Activated T-cell treated with anti-CD3 and anti-CD28 coated beads, Interleukin-2, amount 50 U/mL, for 24 hours (primary cell): ENCODE data around the gene VSX2.

Experiments used
- DNase-seq: peaks from one replicate; pipeline ENCODE4 v3.0.0-alpha.2; 2020
- H3K27ac Mint-ChIP-seq: 2 replicates; pipeline ENCODE4 v1.8.0; 2020; ENCODE audit warnings: mild to moderate bottlenecking, mixed read lengths
- H3K27me3 Mint-ChIP-seq: 2 replicates; pipeline ENCODE4 v1.8.0; 2020; ENCODE audit warnings: mixed read lengths
- H3K36me3 Mint-ChIP-seq: 2 replicates; pipeline ENCODE4 v1.8.0; 2020; ENCODE audit warnings: low read depth, mixed read lengths
- H3K4me1 Mint-ChIP-seq: 2 replicates; pipeline ENCODE4 v1.8.0; 2020; ENCODE audit warnings: low read depth, mixed read lengths
- H3K4me3 Mint-ChIP-seq: 2 replicates; pipeline ENCODE4 v1.8.0; 2020; ENCODE audit warnings: mild to moderate bottlenecking, moderate library complexity, mixed read lengths
- H3K9me3 Mint-ChIP-seq: 2 replicates; pipeline ENCODE4 v1.8.0; 2020; ENCODE audit warnings: mixed read lengths

VSX2 gene

DNA sequence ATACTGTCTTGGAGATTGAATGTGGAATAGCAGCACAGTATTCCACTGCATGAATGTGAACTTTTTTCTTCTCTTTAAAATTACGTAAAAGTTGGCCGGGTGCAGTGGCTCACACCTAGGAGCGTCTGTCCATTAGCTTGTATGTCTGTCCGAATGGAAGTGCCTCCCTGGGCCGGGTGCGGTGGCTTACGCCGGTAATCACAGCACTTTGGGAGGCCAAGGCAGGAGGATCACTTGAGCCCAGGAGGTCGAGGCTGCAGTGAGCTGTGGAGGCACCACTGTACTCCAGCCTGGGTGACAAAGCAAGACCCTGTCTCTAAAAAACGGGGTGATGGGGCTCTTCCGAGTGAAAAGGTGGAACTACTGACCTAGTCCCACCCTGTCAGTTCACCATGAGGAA lies 22.6 kb upstream of the VSX2 start:
- H3K4me3 Mint-ChIP-seq = no peak overlapping the region
- peaks cover 25% of the 10 kb centered on the region for H3K27me3 Mint-ChIP-seq
- DNase-seq = no peak
- H3K36me3 Mint-ChIP-seq = no peaks in the 10 kb centered on the region
- H3K4me1 Mint-ChIP-seq = peaks cover 6% of the 10 kb centered on the region
- no peaks in the 10 kb centered on the region for H3K9me3 Mint-ChIP-seq
- no peak overlapping the region for H3K27ac Mint-ChIP-seq

DNA sequence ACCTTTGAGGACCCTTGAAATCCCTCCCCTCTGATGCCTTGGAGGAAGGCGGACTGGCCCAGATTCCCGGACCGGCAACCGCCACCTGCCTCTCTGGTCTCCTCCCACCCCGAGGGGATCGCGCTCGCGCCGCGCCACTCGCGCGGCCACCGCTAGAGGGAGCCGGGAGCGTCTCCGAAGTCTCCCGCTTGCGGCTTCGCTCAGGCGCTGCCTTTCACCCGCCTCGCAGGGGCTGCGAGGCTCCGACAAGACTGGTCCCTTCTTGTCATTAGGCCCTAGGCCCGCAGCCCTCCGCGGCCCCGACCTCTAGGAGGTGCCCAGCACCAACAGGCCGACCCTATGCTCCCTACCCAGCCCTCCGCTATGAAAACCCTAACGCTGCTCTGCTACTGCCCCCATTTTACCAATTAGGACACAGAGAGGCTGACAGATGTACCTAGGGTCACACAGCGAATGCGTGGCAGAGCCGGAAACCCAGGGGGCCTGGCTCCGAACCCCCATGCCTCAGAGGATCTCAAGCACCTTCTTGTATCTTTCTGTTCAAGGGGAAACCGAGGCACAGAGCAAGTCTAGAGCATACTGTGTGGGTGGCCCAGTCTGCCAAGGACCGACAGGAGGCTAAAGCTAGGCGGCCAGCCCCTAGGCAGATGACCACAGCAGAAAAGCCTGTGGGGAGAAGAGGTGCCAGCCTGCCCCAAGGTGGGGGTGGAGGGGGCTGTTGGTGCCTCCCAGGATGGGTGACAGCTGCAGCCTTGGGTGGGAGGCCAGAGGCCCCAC lies 21.4 kb upstream of the VSX2 start:
- peaks cover 28% of the 10 kb centered on the region for H3K27me3 Mint-ChIP-seq
- peak; percentile 88 for DNase-seq
- H3K36me3 Mint-ChIP-seq = no peaks in the 10 kb centered on the region
- peaks cover 6% of the 10 kb centered on the region for H3K4me1 Mint-ChIP-seq
- H3K9me3 Mint-ChIP-seq = no peaks in the 10 kb centered on the region
- no peak overlapping the region for H3K27ac Mint-ChIP-seq
- peak overlapping the region; percentile 47 for H3K4me3 Mint-ChIP-seq

DNA sequence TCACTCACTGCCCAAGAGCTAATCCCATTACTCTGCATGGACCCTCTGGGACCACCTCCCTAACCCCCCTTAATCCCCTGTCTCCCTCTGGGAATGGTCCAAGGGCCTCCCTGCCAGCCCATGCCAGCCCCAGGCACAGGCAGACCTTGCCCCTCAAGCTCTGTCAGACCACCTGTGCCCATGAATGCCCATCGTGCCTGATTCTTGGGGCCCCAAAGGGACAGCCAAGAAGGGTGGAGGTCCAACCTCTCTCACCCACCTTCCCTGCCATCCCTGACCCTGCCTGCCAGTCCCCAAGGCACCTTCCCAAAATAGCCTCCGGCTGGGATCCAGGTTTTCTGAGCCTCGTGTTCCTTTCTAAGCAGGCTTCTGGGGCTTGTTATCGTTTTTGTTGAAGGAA lies 20.8 kb upstream of the VSX2 start:
- Mint-ChIP-seq H3K27ac (no peak overlapping the region), H3K36me3 (no peaks in the 10 kb centered on the region), H3K9me3 (no peaks in the 10 kb centered on the region), H3K4me1 (peaks cover 6% of the 10 kb centered on the region), H3K27me3 (peaks cover 28% of the 10 kb centered on the region), H3K4me3 (no peak overlapping the region)
- DNase-seq = no peak

DNA sequence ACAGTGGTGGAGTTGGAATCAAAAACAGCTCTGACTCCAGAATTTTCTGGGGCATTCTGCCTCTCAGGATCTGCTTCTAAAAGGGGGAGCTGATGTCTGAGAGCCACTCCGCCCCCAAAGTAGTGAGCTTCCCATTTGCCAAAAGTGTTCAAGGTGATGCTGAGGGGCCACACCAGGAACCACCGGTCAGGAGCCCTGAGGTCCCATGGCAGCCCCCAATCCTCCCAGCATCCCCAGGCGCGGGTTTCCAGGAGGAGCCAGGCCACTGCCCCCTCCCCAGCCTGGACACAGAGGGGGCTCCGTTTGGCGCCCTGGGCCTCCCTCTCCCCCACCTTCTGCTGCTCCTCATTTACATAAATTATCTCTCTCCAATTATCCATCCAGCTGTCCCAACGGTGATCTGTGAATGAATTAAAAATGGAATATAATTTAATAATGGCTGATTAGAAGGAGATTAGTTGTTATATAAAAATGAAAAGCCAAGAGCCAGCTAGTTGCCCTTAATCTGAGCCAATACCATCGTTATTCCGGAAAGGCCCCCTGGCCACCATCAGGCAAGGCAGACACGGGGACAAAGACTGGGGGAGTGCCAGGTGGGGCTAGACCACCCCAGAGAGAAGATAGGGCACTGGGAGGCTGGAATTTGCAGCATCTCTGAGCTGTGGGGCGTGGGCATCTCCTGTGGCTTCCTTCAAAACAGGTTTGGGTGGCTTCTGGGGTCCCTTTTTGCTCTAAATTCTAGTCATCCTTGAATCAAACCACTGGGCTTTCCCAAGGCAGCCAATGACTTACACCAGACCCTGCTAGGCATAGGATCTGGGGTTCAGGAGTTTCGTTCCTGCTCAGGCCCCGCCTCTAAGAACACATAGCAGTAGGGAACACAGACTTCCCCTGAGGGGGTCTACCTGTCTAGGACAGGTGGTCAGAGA lies 19.7 kb upstream of the VSX2 start:
- Mint-ChIP-seq H3K36me3 (no peaks in the 10 kb centered on the region), H3K9me3 (no peaks in the 10 kb centered on the region), H3K4me1 (peaks cover 6% of the 10 kb centered on the region), H3K27me3 (peaks cover 33% of the 10 kb centered on the region), H3K4me3 (no peak overlapping the region), H3K27ac (no peak overlapping the region)
- DNase-seq = no peak

DNA sequence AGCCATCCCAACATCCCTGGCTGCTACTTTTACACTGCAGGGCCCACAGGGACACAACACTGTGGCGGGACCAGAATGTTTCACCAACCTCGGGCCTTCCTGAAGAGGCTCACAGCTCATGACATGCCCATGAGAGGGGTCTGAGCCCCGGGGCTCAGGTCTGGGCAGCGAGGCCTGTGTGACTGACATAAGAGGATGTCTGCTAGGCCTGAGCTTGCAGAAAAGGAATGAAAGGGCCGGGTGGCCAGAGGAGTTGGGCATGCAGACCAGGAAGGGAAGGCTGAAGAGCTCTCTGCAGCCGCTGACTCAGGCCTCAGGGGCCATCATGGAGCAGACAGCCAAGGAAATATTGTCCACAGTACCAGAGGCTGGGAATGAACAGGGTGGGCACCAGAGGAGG lies 18.3 kb upstream of the VSX2 start:
- Mint-ChIP-seq H3K27ac (no peak overlapping the region), H3K36me3 (no peaks in the 10 kb centered on the region), H3K4me3 (no peak overlapping the region), H3K9me3 (no peaks in the 10 kb centered on the region), H3K27me3 (peaks cover 36% of the 10 kb centered on the region), H3K4me1 (peaks cover 6% of the 10 kb centered on the region)
- no peak for DNase-seq

DNA sequence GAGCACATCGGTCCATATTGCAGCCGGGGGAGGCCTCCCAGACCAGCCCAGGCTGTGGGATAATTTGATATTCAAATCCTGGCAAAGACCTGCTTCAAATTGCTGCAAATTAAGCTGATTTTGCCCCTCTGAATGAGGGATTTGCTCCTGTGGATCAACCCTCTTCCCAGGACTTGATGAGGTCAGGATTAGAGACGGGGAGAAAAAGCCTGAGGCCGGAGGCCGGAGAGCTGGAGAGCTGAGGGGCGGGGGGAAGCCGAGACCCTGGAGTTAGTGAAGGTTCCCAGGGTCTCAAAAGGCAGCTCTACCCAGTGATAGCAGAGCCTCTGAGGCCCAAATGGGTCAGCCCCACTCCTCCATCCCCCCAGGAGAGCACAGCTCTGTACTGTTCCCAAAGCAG lies 17.5 kb upstream of the VSX2 start:
- H3K36me3 Mint-ChIP-seq = no peaks in the 10 kb centered on the region
- H3K4me1 Mint-ChIP-seq = peaks cover 6% of the 10 kb centered on the region
- peaks cover 34% of the 10 kb centered on the region for H3K27me3 Mint-ChIP-seq
- H3K9me3 Mint-ChIP-seq = no peaks in the 10 kb centered on the region
- H3K4me3 Mint-ChIP-seq = no peak overlapping the region
- H3K27ac Mint-ChIP-seq = no peak overlapping the region
- no peak for DNase-seq

DNA sequence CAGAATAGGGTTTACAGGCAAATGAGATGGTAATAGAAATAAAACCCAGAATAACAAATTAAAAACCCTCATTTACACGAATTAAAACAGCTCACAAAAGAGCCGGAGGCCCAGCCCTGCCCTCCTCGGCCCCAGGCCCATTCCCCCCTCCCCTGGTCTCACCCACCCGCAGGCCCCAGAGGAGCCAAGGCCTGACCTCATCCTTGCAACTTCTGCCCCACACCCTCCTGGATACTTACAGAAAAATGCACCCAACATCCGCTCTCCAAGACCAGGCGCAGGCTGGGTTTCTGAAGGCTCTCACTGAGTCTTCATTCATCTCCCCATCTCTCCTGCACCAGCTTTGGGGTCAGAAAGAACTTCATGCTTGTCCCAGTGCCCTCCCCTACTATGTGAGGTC lies 16.2 kb upstream of the VSX2 start:
- no peak for DNase-seq
- no peak overlapping the region for H3K27ac Mint-ChIP-seq
- H3K4me3 Mint-ChIP-seq = no peak overlapping the region
- no peaks in the 10 kb centered on the region for H3K36me3 Mint-ChIP-seq
- no peaks in the 10 kb centered on the region for H3K9me3 Mint-ChIP-seq
- H3K27me3 Mint-ChIP-seq = peaks cover 34% of the 10 kb centered on the region
- H3K4me1 Mint-ChIP-seq = peaks cover under 1% of the 10 kb centered on the region

DNA sequence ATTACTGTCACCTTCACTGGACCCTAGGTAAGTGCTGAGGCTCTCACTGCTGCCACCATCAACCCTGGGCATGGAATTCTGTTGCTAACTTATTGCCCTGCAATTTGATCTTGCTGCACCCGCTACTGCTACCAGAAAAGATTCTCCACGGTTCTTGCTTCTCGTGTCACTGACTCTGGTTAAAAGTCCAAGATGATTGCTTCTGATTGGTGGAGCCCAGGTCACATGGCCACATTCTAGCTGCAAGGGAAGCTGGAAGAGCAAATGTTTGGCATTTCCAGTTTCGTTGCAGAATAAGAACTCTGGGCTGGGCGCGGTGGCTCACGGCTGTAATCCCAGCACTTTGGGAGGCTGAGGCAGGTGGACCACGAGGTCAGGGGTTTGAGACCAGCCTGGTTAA lies 7.5 kb upstream of the VSX2 start:
- H3K4me1 Mint-ChIP-seq = no peaks in the 10 kb centered on the region
- no peak overlapping the region for H3K27ac Mint-ChIP-seq
- peaks cover 55% of the 10 kb centered on the region for H3K27me3 Mint-ChIP-seq

DNA sequence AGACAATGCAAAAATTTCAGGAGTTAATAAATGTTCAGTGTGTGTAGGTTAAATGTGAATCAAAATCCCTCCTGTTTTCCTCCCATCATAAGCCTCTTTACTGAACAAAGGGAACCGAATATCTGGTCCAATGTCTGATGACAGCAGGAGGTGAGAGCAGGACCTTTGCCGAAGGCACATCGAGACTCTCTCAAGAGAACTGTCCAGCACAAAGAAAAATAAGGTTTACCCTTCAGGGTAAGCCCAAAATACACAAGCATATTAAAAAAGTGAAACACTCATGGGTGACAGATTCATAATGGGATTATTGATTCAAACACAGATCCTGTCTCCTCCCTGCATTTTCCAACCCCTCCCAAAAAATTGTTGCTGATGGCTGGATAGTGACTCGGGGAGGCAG lies 4.2 kb upstream of the VSX2 start:
- Mint-ChIP-seq H3K4me1 (no peaks in the 10 kb centered on the region), H3K36me3 (no peaks in the 10 kb centered on the region), H3K4me3 (no peak overlapping the region), H3K27me3 (peaks cover 64% of the 10 kb centered on the region), H3K27ac (no peak overlapping the region), H3K9me3 (peaks cover 6% of the 10 kb centered on the region)
- DNase-seq = no peak

More for the DNA sequence above, 7.5 kb upstream of the VSX2 start:
- H3K36me3 Mint-ChIP-seq = no peaks in the 10 kb centered on the region
- no peak overlapping the region for H3K4me3 Mint-ChIP-seq
- H3K9me3 Mint-ChIP-seq = peaks cover 6% of the 10 kb centered on the region
- no peak for DNase-seq

DNA sequence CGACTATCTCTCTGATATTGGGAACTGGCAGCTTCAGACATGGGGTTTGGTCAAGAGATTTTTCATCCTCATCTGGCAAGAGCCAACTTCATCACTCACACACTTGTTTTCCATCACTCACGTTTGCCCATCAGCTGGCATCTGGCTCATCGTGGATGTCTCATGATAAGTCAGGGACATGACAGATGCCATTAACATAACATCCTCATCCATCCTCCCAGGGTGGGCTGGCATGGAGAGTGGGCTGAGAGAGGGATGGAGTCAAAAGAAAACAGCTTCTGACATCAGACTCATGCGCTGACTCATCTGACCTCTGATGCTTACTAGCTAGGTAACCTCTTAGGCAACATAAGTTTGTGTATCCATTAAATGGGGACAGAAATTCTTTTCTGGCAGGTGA lies 1.8 kb upstream of the VSX2 start:
- no peak for DNase-seq
- Mint-ChIP-seq H3K9me3 (peaks cover under 1% of the 10 kb centered on the region), H3K4me1 (peaks cover 19% of the 10 kb centered on the region), H3K36me3 (no peaks in the 10 kb centered on the region), H3K27me3 (peaks cover 74% of the 10 kb centered on the region), H3K27ac (no peak overlapping the region), H3K4me3 (no peak overlapping the region)

DNA sequence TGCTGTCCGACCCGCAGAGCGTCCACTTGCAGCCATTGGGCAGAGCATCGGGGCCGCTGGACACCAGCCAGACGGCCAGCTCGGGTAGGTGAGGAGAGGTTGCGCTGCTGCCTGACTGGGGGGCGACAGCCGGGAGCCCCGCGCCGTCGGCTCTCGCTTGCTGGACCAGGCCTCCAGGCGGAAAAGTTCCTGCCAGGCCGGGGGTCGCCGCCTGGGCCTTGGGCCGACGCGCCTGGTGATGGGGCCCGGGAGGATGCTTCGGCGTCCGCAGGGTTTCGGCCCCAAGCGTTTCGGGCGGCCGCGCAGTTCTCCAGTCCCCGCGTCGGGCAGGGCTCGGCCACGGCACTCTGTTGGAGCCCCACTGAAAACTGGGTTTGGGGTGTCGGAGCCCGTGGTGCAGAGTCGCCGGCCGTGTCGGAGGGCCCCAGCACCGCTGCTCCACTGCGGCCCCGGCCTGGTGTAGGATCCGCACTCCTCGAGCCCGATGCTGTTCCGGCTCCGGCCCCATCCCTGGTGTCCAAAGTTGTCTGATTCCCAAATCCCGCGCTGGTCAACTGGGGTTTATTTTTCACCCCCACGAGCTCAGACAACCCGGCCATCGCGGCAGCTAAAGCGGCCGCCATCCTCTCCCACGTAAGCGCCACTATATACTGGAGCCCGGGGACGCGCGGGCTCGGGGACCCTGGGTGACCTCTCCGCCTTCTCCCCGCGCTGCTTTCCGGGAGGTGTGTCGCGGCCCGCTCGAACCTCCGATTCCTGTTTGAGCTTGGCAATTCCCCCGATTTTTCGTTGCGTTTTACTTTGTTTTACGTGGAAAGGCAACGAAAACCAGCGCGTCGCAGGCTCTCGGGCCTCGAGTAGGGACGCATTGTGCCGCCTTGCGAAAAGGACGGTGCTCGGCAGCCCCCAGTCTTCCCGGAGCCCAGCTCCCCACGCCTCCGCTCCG lies 872 bp downstream of the VSX2 start:
- peak overlapping the region; percentile 60 for H3K4me3 Mint-ChIP-seq
- no peaks in the 10 kb centered on the region for H3K9me3 Mint-ChIP-seq
- peak; percentile 49 for DNase-seq
- peaks cover 86% of the 10 kb centered on the region for H3K27me3 Mint-ChIP-seq
- peaks cover 19% of the 10 kb centered on the region for H3K4me1 Mint-ChIP-seq
- H3K27ac Mint-ChIP-seq = no peak overlapping the region
- H3K36me3 Mint-ChIP-seq = no peaks in the 10 kb centered on the region

DNA sequence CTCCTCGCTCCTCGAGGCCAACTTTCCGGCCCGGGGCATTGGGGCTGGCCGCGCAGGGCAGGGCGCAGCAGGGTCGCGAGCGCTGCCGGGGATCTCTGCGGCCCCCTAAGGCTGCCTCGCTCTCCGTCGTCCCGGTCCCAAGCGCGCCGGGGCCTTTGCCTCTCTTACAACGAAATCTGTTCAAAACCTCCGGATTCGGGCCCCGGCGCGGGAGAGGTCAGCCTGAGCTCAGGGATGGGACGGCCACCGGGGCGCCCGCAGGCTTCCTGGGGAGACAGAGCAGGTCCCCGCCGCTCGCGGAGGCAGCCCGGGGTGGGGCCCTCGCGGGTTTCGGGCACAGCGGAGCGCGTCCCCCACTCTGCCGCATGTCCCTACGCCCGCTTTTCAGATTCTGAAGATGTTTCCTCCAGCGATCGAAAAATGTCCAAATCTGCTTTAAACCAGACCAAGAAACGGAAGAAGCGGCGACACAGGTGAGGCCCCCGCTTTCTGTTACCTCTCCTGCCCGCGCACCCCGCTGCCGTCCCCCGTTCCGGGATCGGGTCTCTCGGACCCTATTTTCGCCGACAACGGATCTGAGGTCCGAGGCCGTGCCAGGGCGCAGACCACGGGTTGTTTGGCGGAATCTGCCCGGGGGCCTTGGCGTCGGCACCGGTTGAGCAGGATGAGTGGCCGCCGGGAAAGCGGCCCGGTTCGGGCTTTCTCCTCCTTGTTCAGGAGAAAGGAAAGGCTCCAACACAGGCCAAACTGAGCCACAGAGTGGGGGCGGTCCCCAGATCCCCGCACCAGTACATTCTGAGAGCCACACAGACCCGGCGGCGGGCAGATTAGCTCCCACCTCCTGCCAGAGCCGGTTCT lies 1.8 kb downstream of the VSX2 start:
- H3K4me1 Mint-ChIP-seq = peaks cover 19% of the 10 kb centered on the region
- peaks cover 89% of the 10 kb centered on the region for H3K27me3 Mint-ChIP-seq
- peak overlapping the region; percentile 60 for H3K4me3 Mint-ChIP-seq
- peak; percentile 47 for DNase-seq
- H3K9me3 Mint-ChIP-seq = no peaks in the 10 kb centered on the region
- no peak overlapping the region for H3K27ac Mint-ChIP-seq
- H3K36me3 Mint-ChIP-seq = no peaks in the 10 kb centered on the region

DNA sequence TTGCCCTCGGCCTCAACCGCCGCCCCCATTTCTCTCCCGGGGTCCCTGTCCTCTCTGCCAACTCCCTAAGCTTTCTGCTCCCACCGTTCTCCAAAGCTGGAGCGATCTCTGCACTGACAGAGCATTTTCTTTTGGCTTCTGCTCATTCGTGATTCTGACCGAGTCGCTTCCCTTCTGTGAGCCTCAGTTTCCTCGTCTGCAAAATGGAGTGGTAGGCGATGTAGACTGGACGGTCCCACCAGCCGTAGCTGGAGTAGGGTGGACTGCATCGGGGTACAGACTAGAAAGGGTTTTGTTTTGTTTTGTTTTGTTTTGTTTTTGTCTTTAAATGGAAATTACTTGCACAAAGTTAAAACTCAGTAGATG lies 2.4 kb downstream of the VSX2 start:
- H3K4me1 Mint-ChIP-seq = peaks cover 19% of the 10 kb centered on the region
- peaks cover 92% of the 10 kb centered on the region for H3K27me3 Mint-ChIP-seq
- H3K36me3 Mint-ChIP-seq = no peaks in the 10 kb centered on the region
- peak overlapping the region; percentile 60 for H3K4me3 Mint-ChIP-seq
- no peak overlapping the region for H3K27ac Mint-ChIP-seq
- DNase-seq = no peak
- no peaks in the 10 kb centered on the region for H3K9me3 Mint-ChIP-seq
